Colonic mucosa (tissue), 4 donors: ENCODE results near the gene SLCO4A1. TPM values are rescaled to one million over a fixed set of nuclear protein-coding genes. Genes with fewer than 3 reads are reported as not detected.
A peak's percentile ranks its signal among the peaks of the same experiment; 100 is the strongest.

ENCODE experiments used
- DNase-seq: peaks from one replicate; pipeline ENCODE4 v3.0.0-alpha.2; 2020
- H3K27ac ChIP-seq: fragments of 200-600 bp; one replicate; pipeline ENCODE4 v1.8.0; 2021
- H3K27me3 ChIP-seq: fragments of 200-600 bp; one replicate; pipeline ENCODE4 v1.8.0; 2021
- H3K36me3 ChIP-seq: fragments of 200-600 bp; one replicate; pipeline ENCODE4 v1.8.0; 2021
- H3K4me1 ChIP-seq: fragments of 200-600 bp; one replicate; pipeline ENCODE4 v1.8.0; 2021; ENCODE audit warnings: mild to moderate bottlenecking
- H3K4me3 ChIP-seq: fragments of 200-600 bp; one replicate; pipeline ENCODE4 v1.8.0; 2021
- H3K9ac ChIP-seq, 2 donors: one replicate each; pipeline ENCODE4 v1.7.0; 2013; ENCODE audit warnings: control low read depth in 2 of 2, low read depth in 2 of 2, low read length in 2 of 2
- H3K9me3 ChIP-seq: fragments of 200-600 bp; one replicate; pipeline ENCODE4 v1.8.0; 2021
- CTCF ChIP-seq: fragments of 200-600 bp; IDR thresholded peaks from one replicate; pipeline ENCODE4 v1.8.0; 2022; ENCODE audit warnings: antibody characterized with exemption, mild to moderate bottlenecking
- intact Hi-C: fragments of 100-400 bp; cut with DNase I; formaldehyde crosslinking; loops from one replicate; pipeline ENCODE4 v1.14.1; 2022
- total RNA-seq, 2 donors: library from RNA; stranded (reverse); fragmentation: NEBNext Ultra II Directional in 1 of 2; extraction: Animal tissue kit (Norgen Biotek cat#: 25700) in 1 of 2; gene quantifications; one replicate each; pipeline ENCODE4 v1.2.1, GENCODE V29; 2021
- donor health status: healthy.
- donor health status: DM: no; HTN: no; CAD: no.
- donor health status: DM: no; HTN: no; CAD: no.

SLCO4A1 gene
- total RNA-seq, 2 donors from 2014 or later, result 39.7 to 42.9 TPM

- H3K9me3 ChIP-seq, result no peaks in the 10 kb centered on the region
- no peak overlapping the region for H3K27ac ChIP-seq
- intact Hi-C loops, result no loop called here
- peak; percentile 68 for DNase-seq
- no peak overlapping the region for H3K9ac ChIP-seq
- no peak overlapping the region for H3K4me3 ChIP-seq
- TF ChIP-seq CTCF, result no peak
- no peaks in the 10 kb centered on the region for H3K4me1 ChIP-seq
- H3K36me3 ChIP-seq, result no peaks in the 10 kb centered on the region
- H3K27me3 ChIP-seq, result peaks cover 22% of the 10 kb centered on the region
Measured at GRCh38 chr20:62704341-62704948, 62.1 kb downstream of the SLCO4A1 start.

- Histone ChIP-seq H3K9me3 (no peaks in the 10 kb centered on the region), H3K4me3 (no peak overlapping the region), H3K9ac (no peak overlapping the region), H3K36me3 (no peaks in the 10 kb centered on the region), H3K4me1 (no peaks in the 10 kb centered on the region), H3K27me3 (peaks cover 27% of the 10 kb centered on the region), H3K27ac (no peak overlapping the region)
- no peak for DNase-seq
- intact Hi-C loops, result no loop called here
- TF ChIP-seq CTCF, result no peak
Measured at GRCh38 chr20:62705627-62706026, 63.3 kb downstream of the SLCO4A1 start.

GRCh38 chr20:62706344-62706743 is 64.0 kb downstream of the SLCO4A1 start:
- H3K36me3 ChIP-seq, result no peaks in the 10 kb centered on the region
- H3K4me3 ChIP-seq, result no peak overlapping the region
- H3K27ac ChIP-seq, result no peak overlapping the region
- peaks cover 33% of the 10 kb centered on the region for H3K27me3 ChIP-seq
- intact Hi-C loops, result no loop called here
- no peak for DNase-seq
- no peaks in the 10 kb centered on the region for H3K9me3 ChIP-seq
- no peaks in the 10 kb centered on the region for H3K4me1 ChIP-seq
- TF ChIP-seq CTCF, result no peak
- H3K9ac ChIP-seq, result no peak overlapping the region

GRCh38 chr20:62706857-62707256 is 64.6 kb downstream of the SLCO4A1 start:
- no peaks in the 10 kb centered on the region for H3K4me1 ChIP-seq
- no peak overlapping the region for H3K27ac ChIP-seq
- H3K4me3 ChIP-seq, result no peak overlapping the region
- peaks cover 33% of the 10 kb centered on the region for H3K27me3 ChIP-seq
- no peak for DNase-seq
- no peak for TF ChIP-seq CTCF
- intact Hi-C loops, result no loop called here
- no peaks in the 10 kb centered on the region for H3K9me3 ChIP-seq
- no peak overlapping the region for H3K9ac ChIP-seq
- H3K36me3 ChIP-seq, result no peaks in the 10 kb centered on the region

GRCh38 chr20:62707276-62707920 is 65.1 kb downstream of the SLCO4A1 start:
- H3K4me1 ChIP-seq, result no peaks in the 10 kb centered on the region
- no peak for DNase-seq

More at GRCh38 chr20:62707276-62707920, 65.1 kb downstream of the SLCO4A1 start:
- Histone ChIP-seq H3K27me3 (peaks cover 33% of the 10 kb centered on the region), H3K27ac (no peak overlapping the region), H3K9me3 (no peaks in the 10 kb centered on the region), H3K9ac (no peak overlapping the region), H3K36me3 (no peaks in the 10 kb centered on the region), H3K4me3 (no peak overlapping the region)
- TF ChIP-seq CTCF, result no peak
- intact Hi-C loops, result no loop called here
